Keratinocyte (primary cell): ENCODE data around the gene KIF13A. TPM values are rescaled to one million over a fixed set of nuclear protein-coding genes. Genes with fewer than 3 reads are reported as not detected.

ENCODE experiments used
- DNase-seq: peaks from one replicate; pipeline ENCODE4 v3.0.0-alpha.2; 2011; ENCODE audit warnings: low read depth, missing footprints, low spot score
- FAIRE-seq: peaks from 2 replicates; lab custom pipeline; 2011; peaks lifted over from hg19 to GRCh38; lab: Jason Lieb, UNC
- H2AFZ ChIP-seq: 2 replicates; pipeline ENCODE4 v1.6.0; 2012; ENCODE audit warnings: low read length, control low read depth, inconsistent platforms; ENCODE audit not compliant: control insufficient read depth
- H3K27ac ChIP-seq: 2 replicates; pipeline ENCODE4 v1.5.1; 2011; ENCODE audit warnings: low read length; ENCODE audit not compliant: control insufficient read depth, insufficient read depth
- H3K27me3 ChIP-seq: 3 replicates; pipeline ENCODE4 v1.6.0; 2011; ENCODE audit warnings: low read length; ENCODE audit not compliant: control insufficient read depth, insufficient read depth; ENCODE audit errors: extremely low read depth
- H3K36me3 ChIP-seq, 2 experiments: 2 replicates in 1 of 2; 3 replicates in 1 of 2; pipeline ENCODE4 v1.5.1; 2011; ENCODE audit warnings: low read length in 2 of 2, mild to moderate bottlenecking in 1 of 2; ENCODE audit not compliant: control insufficient read depth in 2 of 2, insufficient read depth in 2 of 2; ENCODE audit errors: extremely low read depth in 1 of 2
- H3K4me1 ChIP-seq: 3 replicates; pipeline ENCODE4 v1.5.1; 2011; ENCODE audit warnings: low read length; ENCODE audit not compliant: control insufficient read depth, insufficient read depth; ENCODE audit errors: extremely low read depth
- H3K4me2 ChIP-seq: 3 replicates; pipeline ENCODE4 v1.6.0; 2011; ENCODE audit warnings: low read depth, low read length; ENCODE audit not compliant: control insufficient read depth, insufficient read depth; ENCODE audit errors: extremely low read depth
- H3K4me3 ChIP-seq, 3 experiments: fragments of 200-600 bp in 1 of 3; sonication (generic) in 1 of 3; 2 replicates in 2 of 3; 3 replicates in 1 of 3; pipeline ENCODE4 v1.5.1; 2011 to 2016; ENCODE audit warnings: low read length in 3 of 3, mild to moderate bottlenecking in 3 of 3, control low read depth in 2 of 3, inconsistent platforms in 1 of 3, low read depth in 1 of 3, mixed read lengths in 1 of 3, mixed run types in 1 of 3, moderate library complexity in 1 of 3; ENCODE audit not compliant: control insufficient read depth in 2 of 3, insufficient read depth in 2 of 3; ENCODE audit errors: extremely low read depth in 1 of 3
- H3K79me2 ChIP-seq: 2 replicates; pipeline ENCODE4 v1.6.0; 2012; ENCODE audit warnings: low read length; ENCODE audit not compliant: control insufficient read depth, insufficient read depth
- H3K9ac ChIP-seq: 3 replicates; pipeline ENCODE4 v1.6.0; 2011; ENCODE audit warnings: low read length; ENCODE audit not compliant: control insufficient read depth, insufficient read depth; ENCODE audit errors: extremely low read depth
- H3K9me1 ChIP-seq: 3 replicates; pipeline ENCODE4 v1.6.0; 2011; ENCODE audit warnings: low read length; ENCODE audit not compliant: control insufficient read depth, insufficient read depth; ENCODE audit errors: extremely low read depth
- H3K9me3 ChIP-seq: 2 replicates; pipeline ENCODE4 v1.5.1; 2012; ENCODE audit warnings: low read depth, low read length; ENCODE audit not compliant: control insufficient read depth
- H4K20me1 ChIP-seq: 3 replicates; pipeline ENCODE4 v1.6.0; 2011; ENCODE audit warnings: low read length; ENCODE audit not compliant: control insufficient read depth, insufficient read depth; ENCODE audit errors: extremely low read depth
- EZH2 ChIP-seq: IDR thresholded peaks from one replicate; pipeline ENCODE4 v1.6.1; 2012; ENCODE audit warnings: inconsistent platforms, mild to moderate bottlenecking, low read length, moderate library complexity
- dilution Hi-C: fragments of 300-500 bp; cut with MboI; formaldehyde crosslinking; loops from one replicate; pipeline ENCODE4 v1.7.0; 2020; ENCODE audit warnings: low sequenced_read_pairs; ENCODE audit not compliant: extremely low pct_ligation_motif_present
- polyA plus RNA-seq, 5 experiments: library from polyadenylated mRNA; depleted of rRNA in 3 of 5; stranded (reverse) in 3 of 5; stranded (forward) in 1 of 5; unstranded in 1 of 5; fragments of >200 nt; gene quantifications; 1 replicate in 1 of 5; 2 replicates in 3 of 5; 3 replicates in 1 of 5; pipeline versions ENCODE4 v1.2.1 to v1.2.3, GENCODE V29; 2011 to 2012; ENCODE audit warnings: missing spikeins in 2 of 5, low read depth in 1 of 5, low replicate concordance in 1 of 5
- TF ChIP-seq, protein P1 (sequence below), 3 experiments: IDR thresholded peaks in 1 of 3; conservative IDR thresholded peaks in 1 of 3; optimal IDR thresholded peaks in 1 of 3; 2 replicates in 2 of 3; 3 replicates in 1 of 3; pipeline versions ENCODE3 to v1.5.1; 2011; ENCODE audit warnings: low read length in 3 of 3, mild to moderate bottlenecking in 3 of 3, moderate library complexity in 2 of 3, control low read depth in 1 of 3, inconsistent platforms in 1 of 3; ENCODE audit not compliant: insufficient read depth in 2 of 3; ENCODE audit errors: extremely low read depth in 1 of 3

KIF13A gene
- polyA plus RNA-seq, 1 donor (not counting 4 experiments of a cell fraction or from before 2014, with no cell fraction given) = 96.2 TPM

DNA sequence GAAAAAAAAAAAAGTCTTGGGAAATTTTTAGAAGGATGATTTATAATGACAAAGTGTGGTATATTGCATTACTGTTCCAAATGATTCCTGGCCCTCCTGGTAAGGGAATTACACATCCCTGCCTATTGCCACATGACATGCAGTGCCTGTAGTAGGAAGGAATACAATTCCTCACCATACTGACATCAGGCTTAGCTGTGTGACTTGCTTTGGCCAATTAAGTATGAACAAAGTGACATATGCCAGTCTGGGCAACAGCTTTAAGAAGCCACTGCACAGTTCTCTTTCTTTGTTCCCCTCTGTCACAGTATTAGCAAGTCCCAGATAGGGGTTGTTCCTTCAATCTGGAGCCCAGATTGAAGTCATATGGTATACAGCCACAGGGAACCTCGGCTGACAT is 100.5 kb downstream of the KIF13A start:
- dilution Hi-C loops = no loop called here
- Histone ChIP-seq H3K9ac (no peak overlapping the region), H3K9me3 (no peaks in the 10 kb centered on the region), H3K9me1 (peaks cover 2% of the 10 kb centered on the region), H3K4me3 (no peak overlapping the region), H4K20me1 (no peaks in the 10 kb centered on the region), H3K79me2 (peaks cover 62% of the 10 kb centered on the region), H3K36me3 (peaks cover 11 to 17% of the 10 kb centered on the region in 2 experiments), H2AFZ (no peak overlapping the region), H3K27ac (no peak overlapping the region), H3K4me2 (no peak overlapping the region), H3K4me1 (peaks cover 16% of the 10 kb centered on the region), H3K27me3 (no peaks in the 10 kb centered on the region)
- DNase-seq (no peak), FAIRE-seq (no peak)
- TF ChIP-seq, protein P1, sequence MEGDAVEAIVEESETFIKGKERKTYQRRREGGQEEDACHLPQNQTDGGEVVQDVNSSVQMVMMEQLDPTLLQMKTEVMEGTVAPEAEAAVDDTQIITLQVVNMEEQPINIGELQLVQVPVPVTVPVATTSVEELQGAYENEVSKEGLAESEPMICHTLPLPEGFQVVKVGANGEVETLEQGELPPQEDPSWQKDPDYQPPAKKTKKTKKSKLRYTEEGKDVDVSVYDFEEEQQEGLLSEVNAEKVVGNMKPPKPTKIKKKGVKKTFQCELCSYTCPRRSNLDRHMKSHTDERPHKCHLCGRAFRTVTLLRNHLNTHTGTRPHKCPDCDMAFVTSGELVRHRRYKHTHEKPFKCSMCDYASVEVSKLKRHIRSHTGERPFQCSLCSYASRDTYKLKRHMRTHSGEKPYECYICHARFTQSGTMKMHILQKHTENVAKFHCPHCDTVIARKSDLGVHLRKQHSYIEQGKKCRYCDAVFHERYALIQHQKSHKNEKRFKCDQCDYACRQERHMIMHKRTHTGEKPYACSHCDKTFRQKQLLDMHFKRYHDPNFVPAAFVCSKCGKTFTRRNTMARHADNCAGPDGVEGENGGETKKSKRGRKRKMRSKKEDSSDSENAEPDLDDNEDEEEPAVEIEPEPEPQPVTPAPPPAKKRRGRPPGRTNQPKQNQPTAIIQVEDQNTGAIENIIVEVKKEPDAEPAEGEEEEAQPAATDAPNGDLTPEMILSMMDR (optimal IDR thresholded peaks at IDR 0.05 in 1 of 3, IDR thresholded peaks at IDR 0.05 in 1 of 3, conservative IDR thresholded peaks at IDR 0.05 in 1 of 3; ENCODE audit: extremely low read depth in 1 of 3, insufficient read depth in 2 of 3, low read length in 3 of 3) = no peak
- TF ChIP-seq EZH2 = no peak

DNA sequence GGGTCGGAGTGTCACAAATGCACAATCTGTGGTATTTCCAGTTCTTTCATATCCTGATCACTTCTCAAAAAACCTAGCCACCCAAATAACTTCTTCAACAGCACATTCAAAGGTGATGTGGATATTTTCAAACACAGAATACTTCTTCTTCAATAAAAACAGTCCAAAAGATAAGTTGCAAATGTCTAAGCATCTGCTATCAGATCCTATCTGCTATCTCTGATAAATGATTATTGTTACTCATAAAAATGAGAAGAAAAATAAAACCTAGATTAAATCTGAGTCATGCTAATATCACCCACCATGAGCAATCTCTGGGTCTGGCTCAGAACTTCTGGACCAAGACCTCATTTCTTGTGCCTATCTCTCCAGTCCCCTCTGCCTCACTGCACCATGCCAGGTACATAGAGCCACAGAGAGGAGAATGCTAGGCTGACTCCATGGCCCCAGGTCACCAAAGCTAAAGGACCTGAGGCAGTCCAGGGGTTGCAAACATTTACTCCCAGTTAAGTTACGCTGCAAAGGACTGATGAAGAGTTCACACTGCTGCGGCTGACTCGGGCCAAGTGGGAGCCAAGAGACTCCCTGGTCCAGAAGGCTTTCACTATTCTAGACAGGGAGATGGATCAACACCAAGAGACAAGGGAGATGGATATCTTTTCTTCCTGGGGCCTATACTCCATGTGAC is 101.4 kb downstream of the KIF13A start:
- FAIRE-seq = no peak
- H3K9me3 ChIP-seq = no peaks in the 10 kb centered on the region
- dilution Hi-C loops = no loop called here
- TF ChIP-seq, protein P1 (optimal IDR thresholded peaks at IDR 0.05 in 1 of 3, IDR thresholded peaks at IDR 0.05 in 1 of 3, conservative IDR thresholded peaks at IDR 0.05 in 1 of 3; ENCODE audit: extremely low read depth in 1 of 3, insufficient read depth in 2 of 3, low read length in 3 of 3) = no peak
- no peak for TF ChIP-seq EZH2
- H3K4me2 ChIP-seq = no peak overlapping the region
- peaks cover 64% of the 10 kb centered on the region for H3K79me2 ChIP-seq
- no peak overlapping the region for H3K9ac ChIP-seq
- H3K4me1 ChIP-seq = peaks cover 16% of the 10 kb centered on the region
- H3K27me3 ChIP-seq = no peaks in the 10 kb centered on the region
- peaks cover 6 to 15% of the 10 kb centered on the region in 2 experiments for H3K36me3 ChIP-seq
- H2AFZ ChIP-seq = no peak overlapping the region
- no peak overlapping the region for H3K4me3 ChIP-seq
- no peak overlapping the region for H3K27ac ChIP-seq
- H4K20me1 ChIP-seq = no peaks in the 10 kb centered on the region
- H3K9me1 ChIP-seq = peaks cover 2% of the 10 kb centered on the region
- no peak for DNase-seq
